GM12892 (cell line): ENCODE measurements around the gene TMEM213.

ENCODE experiments used
- POLR2A ChIP-seq: IDR thresholded peaks from 2 replicates; pipeline ENCODE4 v1.6.1; 2011; ENCODE audit warnings: low read depth, low read length, control low read depth
- POLR2AphosphoS5 ChIP-seq: IDR thresholded peaks from 2 replicates; pipeline ENCODE4 v1.6.1; 2011; ENCODE audit warnings: low read depth, low read length, control low read depth
- TAF1 ChIP-seq: IDR thresholded peaks from 2 replicates; pipeline ENCODE4 v1.6.1; 2011; ENCODE audit warnings: low read depth, mild to moderate bottlenecking, control low read depth, low read length, borderline replicate concordance

DNA sequence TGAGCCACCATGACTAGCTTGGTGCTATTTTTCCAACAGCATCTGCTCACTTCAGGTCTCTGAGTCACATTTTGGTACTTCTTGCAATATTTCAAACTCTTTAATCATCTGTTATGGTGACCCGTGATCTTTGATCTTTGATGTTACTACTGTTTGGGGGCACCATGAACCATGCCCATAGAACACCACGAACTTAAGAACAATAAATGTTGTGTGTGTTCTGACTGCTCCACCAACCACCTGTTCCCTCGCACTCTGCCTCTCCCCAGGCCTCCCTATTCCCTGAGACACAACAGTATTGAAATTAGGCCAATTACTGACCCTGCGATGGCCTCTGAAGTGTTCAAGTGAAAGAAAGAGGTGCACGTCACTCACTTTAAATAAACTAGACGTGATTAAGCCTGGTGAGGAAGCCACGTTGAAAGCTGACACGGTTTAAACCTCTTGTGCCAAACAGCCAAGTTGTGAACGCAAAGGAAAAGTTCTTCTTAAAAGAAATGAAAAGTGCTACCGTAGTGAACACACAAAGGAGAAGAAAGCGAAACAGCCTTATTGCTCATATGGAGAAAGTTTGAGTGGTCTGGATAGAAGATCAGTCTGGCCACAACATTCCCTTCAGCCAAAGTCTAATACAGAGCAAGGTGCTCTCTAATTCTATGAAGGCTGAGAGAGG, 27.4 kb downstream of the TMEM213 start:
- no peak for TF ChIP-seq POLR2A
- no peak for TF ChIP-seq TAF1
- no peak for TF ChIP-seq POLR2AphosphoS5
